HG03432 (cell line): ENCODE results near the gene FAS.
"Not testable (repeated sequence)": the region's sequence is repeated elsewhere in the genome, so short reads cannot be mapped to it uniquely, and the experiment has no call there.

ENCODE experiments used
- ATAC-seq: cut with Tn5 transposase; IDR thresholded peaks from one replicate; pipeline ENCODE4 v1.9.1; 2021; ENCODE audit warnings: mild to moderate bottlenecking, moderate library complexity; ENCODE audit not compliant: unreplicated experiment

The FAS gene

DNA sequence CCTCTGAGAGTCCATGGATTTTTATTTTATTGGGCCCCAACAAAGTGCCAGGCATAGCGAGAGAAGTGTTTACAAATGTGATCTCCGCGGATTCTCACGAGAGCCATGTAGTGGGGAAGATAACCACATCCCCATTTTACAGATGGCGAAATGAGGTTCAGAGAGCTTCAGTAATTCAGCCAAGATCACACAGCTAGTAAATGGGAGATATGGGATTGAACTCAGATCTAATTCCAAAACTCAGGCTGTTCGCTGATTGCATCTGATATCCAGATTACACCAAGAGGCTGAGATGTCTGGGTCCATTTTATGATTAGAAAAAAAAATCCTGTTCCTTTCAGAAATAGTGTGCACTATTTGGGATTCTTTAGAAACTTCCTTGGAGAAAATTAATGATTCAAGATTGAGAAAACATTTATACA lies 1.3 kb downstream of the FAS start:
- ATAC-seq = no peak

DNA sequence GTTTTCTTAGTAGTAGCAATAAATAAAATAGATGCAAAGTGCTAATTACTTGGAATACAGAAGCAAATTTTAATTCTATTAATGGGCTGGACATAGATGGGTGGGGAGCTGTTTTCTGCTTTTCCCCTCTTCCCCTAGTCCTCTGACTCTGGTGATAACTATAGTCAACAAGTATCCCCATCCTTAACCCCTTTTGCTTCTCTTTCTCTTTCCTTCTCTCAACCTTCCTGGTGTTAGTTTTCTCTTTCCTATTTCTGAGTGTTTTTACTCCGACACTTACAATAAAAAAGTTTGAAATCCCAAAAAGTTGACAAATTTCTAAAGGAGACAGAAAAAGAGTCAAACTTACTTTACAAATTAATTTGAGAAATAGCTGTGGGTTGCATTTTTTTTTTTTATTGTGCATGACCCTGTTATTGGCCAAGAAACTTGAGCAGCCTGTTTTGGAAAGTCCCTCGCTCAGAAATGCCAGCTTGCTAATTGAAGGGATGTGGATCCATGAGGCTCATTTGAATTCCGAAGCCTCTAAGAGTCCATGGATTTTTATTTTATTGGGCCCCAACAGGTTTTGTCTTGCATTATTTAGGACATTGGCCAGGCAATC lies 2.4 kb downstream of the FAS start:
- no peak for ATAC-seq

GRCh38 chr10:88994019-88994418 lies 3.4 kb downstream of the FAS start:
- ATAC-seq = no peak

DNA sequence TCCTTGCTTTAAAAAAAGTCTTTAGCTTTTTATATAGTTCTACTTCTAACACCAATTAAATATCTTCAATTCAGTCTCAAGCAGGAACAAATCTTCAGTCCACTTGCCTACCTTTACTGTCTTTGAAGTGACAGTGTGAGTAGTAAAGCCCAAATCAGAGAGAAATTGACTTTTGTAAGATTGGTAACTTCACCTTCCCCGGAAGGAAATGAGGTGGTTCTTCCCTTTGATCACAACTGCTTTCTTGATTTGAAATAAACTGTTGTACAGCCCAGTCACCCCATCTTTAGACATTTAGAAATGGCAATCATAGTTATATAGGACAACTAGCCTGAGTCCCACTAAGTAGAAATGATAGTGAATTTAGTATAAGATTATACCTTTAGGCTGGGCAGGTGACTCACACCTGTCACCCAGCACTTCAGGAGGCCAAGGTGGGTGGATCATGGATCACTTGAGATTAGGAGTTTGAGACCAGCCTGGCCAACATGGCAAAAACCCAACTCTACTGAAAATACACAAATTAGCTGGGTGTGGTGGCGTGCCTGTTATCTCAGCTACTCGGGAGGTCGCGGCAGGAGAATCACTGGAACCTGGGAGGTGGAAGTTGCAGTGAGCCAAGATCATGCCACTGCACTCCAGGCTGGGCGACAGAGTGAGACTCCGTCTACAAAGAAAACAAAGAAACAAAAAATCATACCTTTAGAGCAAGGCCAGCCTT lies 4.7 kb downstream of the FAS start:
- no peak for ATAC-seq

- ATAC-seq = peak; percentile 52
These were observed 6.3 kb downstream of the FAS start for GRCh38 chr10:88996927-88997326.

GRCh38 chr10:88999625-89000024 lies 9.0 kb downstream of the FAS start:
- no peak for ATAC-seq

DNA sequence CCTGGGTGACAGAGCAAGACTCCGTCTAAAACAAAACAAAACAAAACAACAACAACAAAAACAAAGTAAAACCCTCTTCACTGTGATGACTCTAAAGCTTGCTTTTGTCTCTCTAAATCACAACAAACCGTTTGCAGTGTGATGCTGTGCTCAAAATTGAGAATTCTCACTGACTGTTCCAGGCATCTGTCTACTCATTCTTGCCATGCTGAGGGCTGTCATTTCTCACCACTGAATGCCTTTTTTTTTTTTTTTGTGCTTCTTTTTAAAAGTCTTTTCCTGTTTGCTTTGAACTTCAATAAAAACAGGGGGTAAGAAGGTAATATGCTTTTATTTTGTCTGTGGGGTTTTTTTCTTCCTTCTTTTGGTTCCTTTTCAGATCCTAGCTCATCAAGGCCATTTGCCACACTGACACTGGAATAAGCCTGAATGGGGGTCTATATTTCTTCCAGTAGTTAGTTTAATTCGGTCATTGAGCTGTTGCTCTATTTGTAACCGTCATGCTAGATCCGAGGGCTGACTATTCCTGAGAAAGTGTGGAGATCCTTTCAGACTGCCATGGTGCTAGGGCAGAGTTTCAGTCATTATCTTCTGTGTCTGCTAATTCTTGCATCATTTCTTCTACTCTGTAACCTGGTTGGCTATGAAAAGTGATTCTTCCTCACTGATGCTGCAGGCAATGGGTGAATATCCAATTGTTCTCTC lies 10.6 kb downstream of the FAS start:
- ATAC-seq = peak; percentile 39

- no peak for ATAC-seq
These were observed 11.1 kb downstream of the FAS start for GRCh38 chr10:89001729-89002072.

- peak; percentile 48 for ATAC-seq
These were observed 11.8 kb downstream of the FAS start for GRCh38 chr10:89002226-89002978.

GRCh38 chr10:89003344-89003743 lies 12.7 kb downstream of the FAS start:
- no peak for ATAC-seq

- ATAC-seq = no peak
These were observed 16.7 kb downstream of the FAS start for GRCh38 chr10:89007129-89007893.

DNA sequence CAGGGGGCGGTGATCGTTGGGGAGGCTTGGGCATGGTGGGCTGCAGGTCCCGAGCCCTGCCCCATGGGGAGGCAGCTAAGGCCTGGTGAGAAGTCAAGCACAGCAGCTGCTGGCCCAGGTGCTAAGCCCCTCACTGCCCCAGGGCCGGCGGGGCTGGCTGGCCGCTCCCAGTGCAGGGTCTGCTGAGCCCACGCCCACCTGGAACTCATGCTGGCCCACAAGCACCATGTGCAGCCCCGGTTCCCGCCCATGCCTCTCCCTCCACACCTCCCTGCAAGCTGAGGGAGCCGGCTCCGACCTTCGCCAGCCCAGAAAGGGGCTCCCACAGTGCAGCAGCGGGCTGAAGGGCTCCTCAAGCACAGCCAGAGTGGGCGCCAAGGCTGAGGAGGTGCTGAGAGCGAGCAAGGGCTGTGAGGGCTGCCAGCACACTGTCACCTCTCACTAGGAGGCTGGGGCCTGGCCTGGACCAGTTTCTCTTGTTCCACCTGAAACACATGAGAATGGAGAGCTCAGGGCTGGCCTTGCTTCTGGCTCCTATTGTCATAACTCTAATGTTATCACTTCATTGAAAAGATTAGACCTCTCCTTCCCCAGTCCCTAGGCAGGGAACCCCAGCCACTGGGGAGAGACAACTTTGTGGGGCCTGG lies 28.2 kb downstream of the FAS start:
- ATAC-seq = not testable (repeated sequence)

DNA sequence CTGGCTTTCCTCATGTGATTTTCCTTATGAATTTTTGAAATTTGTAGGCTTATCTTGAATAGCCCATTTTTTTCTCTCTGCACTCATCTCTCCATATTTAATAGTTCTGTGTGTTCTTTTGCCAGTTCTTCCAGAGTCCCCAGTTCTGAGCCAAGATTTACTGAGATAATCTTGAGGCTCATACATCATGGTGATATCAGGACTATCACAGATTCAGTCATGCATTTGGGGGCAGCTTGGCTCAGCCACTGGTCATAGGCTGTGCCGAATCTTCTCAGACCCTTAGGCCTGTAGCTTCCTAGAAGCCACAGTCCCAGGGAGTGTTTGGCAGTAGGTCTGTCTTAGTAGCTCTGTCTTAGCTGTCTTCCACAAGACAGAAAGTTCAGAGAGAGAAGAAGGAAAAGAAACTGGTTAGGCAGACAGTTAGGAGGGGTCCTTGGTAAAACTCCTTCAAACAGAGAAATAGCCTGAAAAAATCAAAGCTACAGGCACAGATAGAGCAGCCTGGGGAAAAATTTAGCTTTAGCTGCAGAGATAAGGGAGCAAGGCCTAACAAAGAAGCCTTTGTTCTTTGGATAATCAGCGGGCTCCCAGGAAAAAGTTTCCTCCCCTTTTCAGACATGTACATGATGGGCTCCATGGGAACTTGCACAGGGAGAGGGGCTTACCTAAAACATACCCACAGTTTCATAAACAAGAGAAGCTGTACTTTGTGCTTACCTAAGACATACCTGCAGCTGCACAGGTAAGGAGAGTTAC lies 29.1 kb downstream of the FAS start:
- ATAC-seq = no peak

GRCh38 chr10:89021526-89021925 lies 30.9 kb downstream of the FAS start:
- not testable (repeated sequence) for ATAC-seq

- no peak for ATAC-seq
These were observed 32.1 kb downstream of the FAS start for GRCh38 chr10:89022734-89023133.

- no peak for ATAC-seq
These were observed 34.9 kb downstream of the FAS start for GRCh38 chr10:89025453-89025852.

DNA sequence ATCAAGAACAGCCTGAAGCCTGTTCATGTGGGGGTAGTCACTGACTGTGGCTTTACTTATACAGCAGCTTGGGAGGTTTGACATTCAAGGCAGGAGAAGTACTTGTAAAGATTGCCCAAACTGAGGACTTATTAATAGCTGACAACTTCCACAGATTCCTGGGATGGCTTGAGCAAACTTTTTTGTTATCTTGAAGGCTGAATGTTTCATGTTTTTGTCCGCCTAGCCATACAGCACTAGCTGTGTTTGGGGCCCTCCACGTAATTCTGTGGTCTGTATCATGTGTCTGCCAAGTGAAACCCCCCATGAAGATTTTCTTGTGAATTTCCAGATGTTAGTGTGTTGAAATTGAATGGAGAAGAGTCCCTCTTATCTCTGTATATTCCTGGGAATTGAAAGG lies 38.6 kb downstream of the FAS start:
- no peak for ATAC-seq

GRCh38 chr10:89029785-89030437 lies 39.3 kb downstream of the FAS start:
- no peak for ATAC-seq

GRCh38 chr10:89030791-89031190 lies 40.2 kb downstream of the FAS start:
- no peak for ATAC-seq
